Muscle of arm (tissue), 14 donors: ENCODE measurements around the gene MFSD12. TPM values are rescaled to one million over a fixed set of nuclear protein-coding genes. Genes with fewer than 3 reads are reported as not detected.
A peak's percentile ranks its signal among the peaks of the same experiment; 100 is the strongest.

ENCODE experiments used
- DNase-seq: peaks from one replicate; pipeline ENCODE4 v3.0.0-alpha.2; 2013
- long read RNA-seq, 11 donors: transcript quantifications; one replicate each; lab custom pipeline, GENCODE V29; 2026
- polyA plus RNA-seq, 12 donors: library from polyadenylated mRNA; unstranded; fragments of 120-200 nt; gene quantifications; one replicate each; pipeline ENCODE4 v1.2.1, GENCODE V29; 2013; ENCODE audit not compliant: insufficient read length in 12 of 12

MFSD12 gene
- polyA plus RNA-seq, result 10 to 100 TPM in 11 of 12 donors, not detected in 1; 19.3 to 48.1 (median 24.1) TPM
- long read RNA-seq, donor 1, transcript MFSD12-204 (1 exons, 1,769 nt), result major isoform, 31 of 38 reads
- long read RNA-seq, donor 1, partial matches to known transcripts, result 0 of 38 reads
- long read RNA-seq, donor 1, other reads (novel, unspliced or antisense), result 0 of 38 reads
- long read RNA-seq, donor 2, transcript MFSD12-204 (1 exons, 1,769 nt), result major isoform, 8 of 33 reads
- long read RNA-seq, donor 2, partial matches to known transcripts, result 19 of 33 reads
- long read RNA-seq, donor 2, other reads (novel, unspliced or antisense), result 0 of 33 reads
- long read RNA-seq, donor 3, transcript MFSD12-204 (1 exons, 1,769 nt), result major isoform, 15 of 32 reads
- long read RNA-seq, donor 3, partial matches to known transcripts, result 14 of 32 reads
- long read RNA-seq, donor 3, other reads (novel, unspliced or antisense), result 0 of 32 reads
- long read RNA-seq, donor 4, transcript MFSD12-204 (1 exons, 1,769 nt), result major isoform, 8 of 8 reads
- long read RNA-seq, donor 4, partial matches to known transcripts, result 0 of 8 reads
- long read RNA-seq, donor 4, other reads (novel, unspliced or antisense), result 0 of 8 reads
- long read RNA-seq, donor 5, transcript MFSD12-204 (1 exons, 1,769 nt), result major isoform, 13 of 15 reads
- long read RNA-seq, donor 5, partial matches to known transcripts, result 0 of 15 reads
- long read RNA-seq, donor 5, other reads (novel, unspliced or antisense), result 0 of 15 reads
- long read RNA-seq, donor 6, partial matches to known transcripts, result 17 of 23 reads
- long read RNA-seq, donor 6, other reads (novel, unspliced or antisense), result 0 of 23 reads
- long read RNA-seq, donor 7, transcript MFSD12-204 (1 exons, 1,769 nt), result major isoform, 10 of 13 reads
- long read RNA-seq, donor 7, partial matches to known transcripts, result 0 of 13 reads
- long read RNA-seq, donor 7, other reads (novel, unspliced or antisense), result 0 of 13 reads
- long read RNA-seq, donor 8, transcript MFSD12-201 (10 exons, 2,124 nt), result minor isoform, 5 of 21 reads
- long read RNA-seq, donor 8, transcript MFSD12-204 (1 exons, 1,769 nt), result major isoform, 14 of 21 reads
- long read RNA-seq, donor 8, partial matches to known transcripts, result 0 of 21 reads
- long read RNA-seq, donor 8, other reads (novel, unspliced or antisense), result 0 of 21 reads
- long read RNA-seq, donor 9, transcript MFSD12-201 (10 exons, 2,124 nt), result minor isoform, 6 of 14 reads
- long read RNA-seq, donor 9, transcript MFSD12-204 (1 exons, 1,769 nt), result major isoform, 7 of 14 reads
- long read RNA-seq, donor 9, partial matches to known transcripts, result 0 of 14 reads
- long read RNA-seq, donor 9, other reads (novel, unspliced or antisense), result 0 of 14 reads
- long read RNA-seq, donor 10, transcript MFSD12-204 (1 exons, 1,769 nt), result major isoform, 12 of 38 reads
- long read RNA-seq, donor 10, partial matches to known transcripts, result 10 of 38 reads
- long read RNA-seq, donor 10, other reads (novel, unspliced or antisense), result 10 of 38 reads
- long read RNA-seq, donor 11, transcript MFSD12-204 (1 exons, 1,769 nt), result major isoform, 14 of 19 reads
- long read RNA-seq, donor 11, partial matches to known transcripts, result 0 of 19 reads
- long read RNA-seq, donor 11, other reads (novel, unspliced or antisense), result 0 of 19 reads

DNA sequence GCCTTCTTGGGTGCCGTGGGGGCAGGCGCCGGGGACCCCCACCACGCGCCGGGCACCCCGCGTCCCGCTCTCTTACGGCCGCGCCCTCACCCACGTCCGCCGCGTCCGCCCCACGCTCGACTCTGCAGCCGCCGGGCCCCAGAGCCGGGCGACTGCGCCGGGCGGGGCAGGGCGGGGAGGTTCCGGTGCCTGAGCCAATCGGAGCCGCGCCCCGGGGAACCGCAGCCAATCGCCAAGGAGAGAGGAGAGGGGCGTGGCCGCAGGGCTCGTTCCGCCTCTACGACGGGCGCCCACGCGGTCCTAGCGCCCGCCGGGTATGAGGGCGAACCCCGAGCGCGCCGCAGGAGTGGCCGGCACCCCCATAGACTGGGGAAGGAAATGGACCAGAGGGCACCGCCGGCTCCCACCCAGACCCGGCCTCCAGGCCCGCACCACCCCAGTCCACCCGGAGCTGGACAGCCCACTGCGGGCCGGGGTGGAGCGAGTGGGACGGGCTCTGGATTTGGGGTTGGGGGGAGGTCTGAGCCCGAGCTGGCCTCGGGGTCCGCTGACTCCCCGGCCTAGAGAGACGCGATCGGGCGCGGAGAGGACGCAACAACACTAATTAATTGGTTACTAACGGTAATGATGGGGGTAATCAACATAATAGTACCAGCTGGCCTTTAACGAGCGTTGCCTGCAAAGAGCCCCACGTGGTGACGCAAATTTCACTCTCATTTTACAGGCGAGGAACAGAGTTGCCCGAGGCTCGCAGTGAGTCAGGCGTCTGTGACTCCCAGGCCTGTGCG is at the start of gene MFSD12:
TSS of gene MFSD12 (minus strand) at position 126 of the 788 bp plus-strand sequence. CDS start 183 bp downstream, outside the sequence.
- peak; percentile 95 for DNase-seq

DNA sequence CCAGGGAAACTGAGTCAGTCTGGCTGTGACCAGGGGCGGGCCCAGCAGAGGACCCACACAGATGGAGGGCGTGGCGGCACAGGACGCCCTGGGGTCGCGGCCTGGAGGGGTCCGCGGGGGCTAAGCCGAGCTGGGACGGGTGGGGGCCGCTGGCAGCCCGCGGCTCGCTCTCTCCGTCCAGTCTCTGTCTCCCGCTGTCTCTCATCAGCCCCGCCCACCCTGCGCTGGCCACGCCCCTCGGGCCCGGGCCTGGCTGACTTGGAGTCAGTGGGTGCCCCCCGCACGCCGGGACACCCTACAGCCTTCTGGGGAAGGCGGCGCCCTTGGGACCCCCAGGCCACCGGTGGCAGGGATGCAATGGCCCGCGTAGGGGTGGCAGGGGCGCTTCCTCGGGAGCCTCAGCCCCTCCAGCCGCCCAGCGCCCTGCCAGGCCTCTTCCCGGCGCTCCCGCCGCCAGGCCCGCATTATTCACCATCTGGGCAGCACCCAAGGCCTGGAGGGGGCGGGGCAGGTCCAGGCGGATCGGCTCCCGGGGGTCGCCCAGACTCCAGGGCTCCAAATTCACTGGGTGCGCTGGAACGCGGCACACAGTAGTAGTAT is 49.4 kb upstream of the MFSD12 start, which contains the start of gene TBXA2R:
TSS of gene TBXA2R (minus strand) at position 186 of the 600 bp plus-strand sequence. CDS start 6,241 bp downstream, outside the sequence.
- DNase-seq, result peak; percentile 51

DNA sequence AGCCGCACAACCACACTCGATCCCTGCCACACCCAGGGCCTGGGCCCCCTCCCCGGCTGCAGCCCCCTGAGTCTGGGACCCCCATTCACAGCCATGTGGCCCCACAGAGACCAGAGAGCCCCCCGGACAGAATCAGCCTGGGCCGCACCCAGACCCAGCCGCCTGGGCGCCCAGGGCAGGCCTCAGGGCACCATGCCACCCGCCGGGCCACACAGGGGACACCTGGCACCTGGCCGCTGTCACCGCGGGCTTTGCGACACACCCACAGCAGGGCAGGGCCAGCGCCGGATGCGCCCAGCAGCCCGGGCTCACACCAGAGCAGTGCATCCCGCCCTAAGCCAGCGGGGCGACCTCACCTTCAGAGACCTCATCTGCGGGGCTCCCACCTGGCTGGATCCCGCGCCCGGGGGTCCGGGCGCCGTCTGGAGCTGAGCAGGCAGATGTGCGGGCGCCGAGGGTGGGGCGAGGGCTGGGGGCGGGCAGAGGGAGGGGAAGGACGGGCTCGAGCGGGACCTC is 48.8 kb upstream of the MFSD12 start:
- DNase-seq, result no peak

GRCh38 chr19:3605770-3606169 is 48.4 kb upstream of the MFSD12 start:
- DNase-seq, result no peak

DNA sequence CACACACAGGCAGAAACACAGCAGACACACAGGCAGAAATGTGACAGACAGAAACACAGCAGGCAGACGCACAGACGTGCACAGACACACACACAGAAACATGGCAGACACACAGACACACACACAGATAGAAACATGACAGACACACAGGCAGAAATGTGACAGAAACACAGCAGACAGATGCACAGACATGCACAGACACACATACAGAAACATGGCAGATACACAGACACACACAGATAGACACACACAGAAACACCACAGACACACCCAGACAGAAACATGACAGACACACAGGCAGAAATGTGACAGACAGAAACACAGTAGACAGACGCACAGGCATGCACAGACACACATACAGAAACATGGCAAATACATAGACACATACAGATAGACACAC is 48.0 kb upstream of the MFSD12 start:
- no peak for DNase-seq

DNA sequence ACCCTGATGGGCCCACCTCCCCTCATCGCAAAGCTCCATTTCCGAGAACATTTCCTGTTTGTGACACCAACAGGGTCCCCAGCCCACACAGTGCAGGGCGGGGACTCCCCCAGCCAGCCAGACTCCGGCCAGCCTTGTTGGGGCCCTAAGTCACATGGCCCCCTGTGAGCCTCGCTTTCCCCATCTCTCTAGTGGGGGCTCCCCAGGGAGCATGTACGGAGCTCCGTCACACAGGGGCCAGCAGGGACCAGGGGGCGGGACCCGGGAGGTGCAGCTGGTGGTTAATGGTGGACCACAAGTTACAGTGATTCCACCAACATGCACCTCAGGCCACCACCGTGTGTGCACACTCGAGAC is 47.6 kb upstream of the MFSD12 start:
- DNase-seq, result no peak

DNA sequence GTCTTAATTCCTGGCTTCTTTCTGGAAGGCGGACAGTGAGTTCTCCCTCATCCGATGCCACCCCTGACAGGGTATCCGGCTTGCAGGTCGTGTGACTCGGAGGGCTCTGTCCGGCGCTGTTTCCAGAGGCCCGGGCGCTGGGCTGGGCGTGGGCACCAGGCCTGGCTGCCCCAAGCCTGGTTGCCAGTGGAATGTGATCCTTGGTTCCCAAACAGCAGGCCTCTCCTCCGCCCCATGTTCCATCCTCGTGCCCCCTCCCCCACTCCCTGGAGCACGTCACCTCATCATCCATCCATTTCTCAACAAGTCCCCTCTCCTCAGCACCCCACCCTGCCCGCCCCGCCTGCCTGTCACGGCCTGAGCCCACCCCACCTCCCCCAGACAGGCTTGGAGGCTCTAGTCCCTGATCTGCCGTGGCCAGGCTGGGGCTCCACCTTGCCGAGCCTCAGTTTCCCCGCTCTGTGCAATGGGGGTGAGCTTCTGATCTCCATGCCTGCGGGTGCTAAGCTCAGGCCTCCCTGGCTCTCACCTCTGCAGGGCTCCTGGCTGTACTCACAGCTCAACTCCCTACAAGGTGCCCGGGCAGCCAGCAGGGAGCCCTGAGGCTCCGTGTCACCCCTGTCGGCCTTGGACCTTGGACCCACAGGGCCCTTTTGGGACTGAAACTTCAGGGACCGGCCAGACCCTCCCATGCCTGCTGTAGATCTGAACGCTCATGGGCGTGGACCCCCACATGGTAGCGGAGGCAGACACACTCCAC is 47.0 kb upstream of the MFSD12 start:
- no peak for DNase-seq

- no peak for DNase-seq
Observed at GRCh38 chr19:3603121-3603811, 45.9 kb upstream of the MFSD12 start.

DNA sequence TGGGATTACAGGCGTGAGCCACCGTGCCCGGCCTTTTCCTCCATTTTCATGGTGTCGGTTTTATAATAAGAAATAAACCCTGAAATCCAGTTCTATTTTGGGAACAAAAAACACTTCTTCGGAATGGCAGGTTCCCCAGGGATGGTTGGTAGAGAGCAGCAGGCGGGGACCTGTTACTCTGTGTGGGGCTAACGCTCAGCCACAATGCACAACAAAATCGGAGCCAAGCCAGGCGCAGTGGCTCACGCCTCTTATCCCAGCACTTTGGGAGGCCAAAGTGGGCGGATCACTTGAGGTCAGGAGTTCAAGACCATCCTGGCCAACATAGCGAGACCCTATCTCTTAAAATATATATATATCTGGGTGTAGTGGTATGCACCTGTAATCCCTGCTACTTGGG is 43.6 kb upstream of the MFSD12 start:
- no peak for DNase-seq

DNA sequence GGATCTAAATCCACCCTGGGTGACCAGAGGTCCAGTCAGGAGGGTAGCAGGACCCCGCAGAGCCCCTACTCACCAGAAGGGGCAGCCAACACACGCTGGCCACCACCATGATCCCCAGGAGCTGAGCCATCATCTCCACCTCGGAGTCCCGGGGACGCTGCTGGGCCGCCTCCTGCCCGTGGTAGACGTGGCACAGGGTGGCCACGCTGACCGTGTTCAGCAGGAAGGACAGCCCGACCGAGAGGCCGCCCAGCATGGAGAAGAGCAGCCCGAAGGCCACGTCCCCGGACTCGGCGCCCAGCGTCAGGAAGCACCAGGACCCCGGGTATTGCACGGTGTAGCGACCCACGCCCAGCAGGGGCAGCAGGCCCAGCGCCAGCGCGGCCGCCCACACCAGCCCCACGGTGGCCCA is 42.4 kb upstream of the MFSD12 start:
- DNase-seq, result no peak

DNA sequence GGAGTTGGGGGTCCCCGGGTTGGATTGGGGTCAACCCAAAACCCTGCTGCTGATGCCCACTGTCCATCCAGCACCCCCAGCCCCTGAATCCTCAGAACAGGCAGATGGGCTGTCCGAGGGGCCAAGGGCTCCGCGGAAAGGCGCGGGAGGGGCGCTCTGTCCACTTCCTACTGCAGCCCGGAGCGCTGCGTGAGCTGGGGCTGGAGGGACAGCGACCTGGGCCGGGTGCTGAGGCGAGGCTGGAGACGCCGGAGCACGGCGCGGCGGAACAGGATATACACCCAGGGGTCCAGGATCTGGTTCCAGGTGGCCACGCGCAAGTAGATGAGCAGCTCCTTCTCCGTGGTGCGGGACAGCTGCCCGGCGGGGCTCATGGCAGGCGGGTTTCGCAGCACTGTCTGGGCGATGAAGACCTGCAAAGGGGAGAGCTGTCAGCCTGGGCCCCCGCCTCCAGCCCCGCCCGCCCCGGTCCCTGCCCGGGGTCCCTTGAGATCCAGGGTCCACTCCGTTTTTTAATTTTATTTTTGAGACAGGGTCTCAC is 38.2 kb upstream of the MFSD12 start:
- no peak for DNase-seq

DNA sequence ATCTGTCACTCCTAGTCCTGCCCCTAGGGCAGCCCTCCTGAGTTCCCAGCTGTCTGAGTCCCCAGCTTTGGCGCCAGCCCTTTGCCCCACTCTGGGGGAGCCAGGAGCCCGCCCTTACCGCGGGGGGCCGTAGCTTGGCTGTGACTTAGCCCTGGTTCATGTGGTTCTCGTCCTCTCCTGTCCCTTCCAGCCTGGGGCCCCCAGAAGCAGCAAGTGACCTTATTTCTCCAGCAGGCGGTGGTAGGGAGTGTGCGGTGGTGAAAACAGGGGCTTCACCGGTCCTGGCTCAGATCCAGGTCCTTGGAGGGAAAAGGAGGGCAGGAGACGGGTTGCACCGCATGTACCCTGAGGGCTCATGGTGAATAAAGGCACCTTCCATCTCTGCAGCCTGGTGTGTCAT is 35.8 kb upstream of the MFSD12 start:
- DNase-seq, result no peak

GRCh38 chr19:3591876-3592613 is 34.7 kb upstream of the MFSD12 start:
- DNase-seq, result no peak

GRCh38 chr19:3590991-3591659 is 33.7 kb upstream of the MFSD12 start:
- no peak for DNase-seq

- DNase-seq, result no peak
Observed at GRCh38 chr19:3589949-3590348, 32.6 kb upstream of the MFSD12 start.

GRCh38 chr19:3589439-3589838 is 32.1 kb upstream of the MFSD12 start:
- DNase-seq, result no peak
